ENCODE data around the gene AVEN. TPM values are rescaled to one million over a fixed set of nuclear protein-coding genes. Genes with fewer than 3 reads are reported as not detected.

Gene AVEN
- total RNA-seq, 1 donor from 2014 or later: 19.8 TPM

GRCh38 chr15:33915571-33916407 is 123.2 kb downstream of the AVEN start:
- DNase-seq (ENCODE audit: low read depth in 2 of 2): no peak

DNA sequence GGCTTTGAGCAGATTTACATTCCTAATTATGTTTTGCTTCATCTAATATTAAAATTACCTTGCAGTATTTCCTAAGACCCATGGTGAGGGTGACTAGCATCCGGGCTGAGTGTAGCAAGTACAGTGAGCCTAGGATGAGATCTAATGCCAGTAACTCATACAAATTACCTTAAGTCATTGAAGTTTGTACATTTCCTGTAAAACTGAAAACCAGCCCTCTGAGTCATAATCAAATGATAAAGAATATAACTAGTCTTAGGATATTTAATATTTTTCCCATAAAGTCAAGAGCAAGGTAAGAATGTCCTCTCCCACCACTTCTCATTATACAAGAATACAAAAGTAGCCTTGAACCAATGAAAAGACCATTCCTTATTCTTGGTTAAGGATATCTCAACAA is 125.5 kb downstream of the AVEN start:
- peak in 1 of 2 donors; percentile 21 for DNase-seq (ENCODE audit: low read depth in 2 of 2)

DNA sequence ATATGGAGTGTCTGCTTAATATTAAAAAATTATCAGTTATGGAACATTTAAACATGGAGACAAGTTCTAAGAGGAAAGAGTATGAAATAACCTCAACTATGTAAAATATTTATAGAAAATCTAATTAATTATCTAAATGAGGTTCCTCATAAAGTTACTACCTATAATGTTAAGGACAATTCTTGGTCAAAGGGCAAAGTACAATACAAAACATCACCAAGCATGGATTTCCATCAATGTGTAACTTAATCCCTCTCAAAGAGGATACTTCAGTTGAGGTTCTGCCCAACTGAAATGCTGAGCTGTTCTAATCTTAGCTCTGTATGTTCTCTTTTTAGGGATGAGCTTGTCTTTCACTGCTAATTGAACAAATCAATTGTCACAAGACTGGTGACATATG is 126.7 kb downstream of the AVEN start:
- DNase-seq (ENCODE audit: low read depth in 2 of 2): no peak

DNA sequence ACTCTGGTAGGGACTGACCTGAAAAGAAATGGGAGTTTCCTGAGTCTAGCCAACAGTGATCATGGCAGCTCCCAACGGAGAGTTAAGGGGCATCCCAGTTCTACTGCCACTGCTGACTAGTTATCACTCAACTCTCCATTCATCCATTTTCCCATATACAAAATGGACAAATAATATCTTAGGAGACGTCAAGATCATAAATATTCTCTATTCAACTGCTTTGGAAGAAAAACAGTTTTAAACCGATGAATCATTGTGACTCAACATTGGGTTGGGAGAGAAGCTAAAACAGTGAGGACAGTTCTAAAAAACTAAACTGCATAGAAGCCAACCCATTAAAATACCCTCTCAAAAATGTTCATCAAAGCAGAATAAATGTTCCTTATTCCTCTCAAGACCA is 128.3 kb downstream of the AVEN start:
- peak in 1 of 2 donors; percentile 23 for DNase-seq (ENCODE audit: low read depth in 2 of 2)

DNA sequence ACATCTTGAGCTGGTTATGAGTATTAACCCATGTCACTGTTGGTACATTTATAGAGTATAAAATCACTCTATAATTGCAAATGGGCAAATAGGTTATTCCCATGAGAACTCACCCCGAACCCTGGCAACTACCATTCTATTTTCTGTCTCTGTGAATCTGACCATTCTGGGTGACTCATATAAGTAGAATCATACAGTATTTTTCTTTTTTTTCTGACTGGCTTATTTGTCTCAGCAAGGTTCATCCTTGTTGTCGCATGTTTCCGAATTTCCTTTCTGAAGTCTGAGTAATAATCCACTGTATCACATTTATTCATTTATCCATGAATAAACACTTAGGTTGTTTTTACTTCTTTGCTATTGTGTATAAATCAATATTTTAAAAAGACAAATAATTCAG is 130.6 kb downstream of the AVEN start:
- peak; percentile 5 to 61 for DNase-seq (ENCODE audit: low read depth in 2 of 2)

- DNase-seq (ENCODE audit: low read depth in 2 of 2): peak; percentile 27 to 65
Observed at GRCh38 chr15:33907326-33907725, 131.7 kb downstream of the AVEN start.

- DNase-seq (ENCODE audit: low read depth in 2 of 2): no peak
Observed at GRCh38 chr15:33903661-33904060, 135.3 kb downstream of the AVEN start.

DNA sequence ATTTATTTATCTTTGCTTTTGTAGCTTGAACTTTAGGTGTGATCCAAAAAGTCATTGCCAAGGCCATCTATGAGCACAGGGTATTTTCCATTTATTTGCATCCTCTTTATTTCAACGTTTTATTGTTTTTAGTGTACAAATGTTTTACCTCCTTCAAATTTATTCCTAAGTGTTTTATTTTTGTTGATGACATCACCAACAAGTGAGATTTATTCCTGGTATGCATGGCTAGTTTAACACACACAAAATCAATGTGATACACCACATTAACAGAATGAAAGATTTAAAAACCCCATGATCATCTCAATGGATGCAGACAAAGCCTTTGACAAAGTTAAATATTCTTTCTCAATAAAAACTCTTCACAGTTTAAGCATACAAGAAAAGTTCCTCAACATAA is 137.0 kb downstream of the AVEN start:
- DNase-seq (ENCODE audit: low read depth in 2 of 2): no peak

DNA sequence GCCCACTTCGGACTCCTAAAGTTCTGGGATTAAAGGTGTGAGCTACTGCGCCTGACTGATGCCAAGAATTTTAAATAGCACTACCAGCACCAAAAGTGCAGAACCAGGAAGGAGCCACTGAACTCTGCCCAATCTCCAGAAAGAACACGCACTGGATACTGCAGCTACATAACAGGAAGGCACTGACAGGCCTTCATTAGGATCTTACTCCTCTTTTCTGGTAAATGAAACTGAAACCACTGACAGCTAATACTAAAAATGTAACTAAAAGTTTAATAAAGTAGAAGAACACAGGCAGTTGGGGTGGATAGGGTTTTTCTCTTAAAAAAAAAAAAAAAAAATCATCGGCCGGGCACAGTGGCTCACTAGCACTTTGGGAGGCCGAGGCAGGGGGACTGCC is 144.8 kb downstream of the AVEN start:
- no peak for DNase-seq (ENCODE audit: low read depth in 2 of 2)

DNA sequence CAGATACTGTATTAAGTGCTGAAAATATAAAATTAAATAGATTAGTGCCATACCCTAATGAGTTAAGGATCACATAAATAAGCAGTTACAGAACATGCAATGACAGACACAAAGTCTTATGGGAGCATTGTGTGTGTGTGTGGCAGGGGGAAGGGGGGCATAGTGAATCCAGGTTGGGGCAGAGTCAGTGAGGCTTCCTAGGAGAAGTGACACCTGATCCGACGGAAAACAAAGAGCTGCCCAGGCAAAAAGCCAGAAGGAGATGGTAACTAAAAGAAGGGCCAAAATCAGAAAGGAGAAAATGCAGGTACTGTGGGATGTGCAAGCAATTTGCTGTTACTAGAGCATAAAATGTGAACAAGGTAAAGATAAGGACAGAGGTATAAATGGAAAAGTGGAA is 150.8 kb downstream of the AVEN start:
- no peak for DNase-seq (ENCODE audit: low read depth in 2 of 2)

- DNase-seq (ENCODE audit: low read depth in 2 of 2): no peak
Observed at GRCh38 chr15:33882921-33883320, 156.1 kb downstream of the AVEN start.

DNA sequence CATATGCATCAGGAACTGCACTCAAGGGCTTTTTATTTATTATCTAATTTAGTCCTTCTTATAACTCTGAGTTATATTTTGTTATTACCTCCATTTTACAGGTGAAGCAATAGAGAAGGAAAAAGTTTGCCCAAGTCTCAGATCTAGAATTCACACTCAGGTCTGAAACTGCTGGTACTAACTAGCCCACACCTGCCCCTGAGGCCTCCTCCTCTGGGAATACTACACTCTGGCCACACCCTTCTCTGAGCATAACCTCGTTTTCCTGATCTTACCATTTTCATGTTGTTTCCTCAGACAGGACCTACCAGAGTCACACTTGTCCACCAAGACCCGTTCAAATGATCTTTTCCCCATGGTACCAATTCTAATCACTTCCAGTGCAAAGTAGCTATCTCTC is 164.8 kb downstream of the AVEN start:
- DNase-seq (ENCODE audit: low read depth in 2 of 2): no peak

- DNase-seq (ENCODE audit: low read depth in 2 of 2): no peak
Observed at GRCh38 chr15:33872416-33873106, 166.4 kb downstream of the AVEN start.

DNA sequence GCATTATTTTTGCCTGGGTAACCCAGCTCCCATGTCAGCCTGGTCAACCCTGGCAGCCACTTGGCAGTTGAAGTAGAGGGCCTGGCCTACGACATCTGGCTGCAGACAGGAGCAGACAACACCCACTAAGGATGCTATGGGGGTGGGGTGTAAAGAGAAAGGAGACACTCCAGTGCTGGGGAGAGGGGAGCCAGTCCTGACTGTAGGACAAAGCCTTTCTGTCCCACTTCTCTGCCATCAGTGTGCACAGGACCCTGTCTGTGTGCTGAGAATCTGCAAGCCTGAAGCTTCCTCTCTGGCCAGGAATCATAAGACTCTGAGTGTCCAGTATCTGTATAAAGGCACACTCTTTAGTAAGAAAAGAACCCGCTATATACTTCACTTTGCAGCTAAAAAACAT is 167.0 kb downstream of the AVEN start:
- no peak for DNase-seq (ENCODE audit: low read depth in 2 of 2)

DNA sequence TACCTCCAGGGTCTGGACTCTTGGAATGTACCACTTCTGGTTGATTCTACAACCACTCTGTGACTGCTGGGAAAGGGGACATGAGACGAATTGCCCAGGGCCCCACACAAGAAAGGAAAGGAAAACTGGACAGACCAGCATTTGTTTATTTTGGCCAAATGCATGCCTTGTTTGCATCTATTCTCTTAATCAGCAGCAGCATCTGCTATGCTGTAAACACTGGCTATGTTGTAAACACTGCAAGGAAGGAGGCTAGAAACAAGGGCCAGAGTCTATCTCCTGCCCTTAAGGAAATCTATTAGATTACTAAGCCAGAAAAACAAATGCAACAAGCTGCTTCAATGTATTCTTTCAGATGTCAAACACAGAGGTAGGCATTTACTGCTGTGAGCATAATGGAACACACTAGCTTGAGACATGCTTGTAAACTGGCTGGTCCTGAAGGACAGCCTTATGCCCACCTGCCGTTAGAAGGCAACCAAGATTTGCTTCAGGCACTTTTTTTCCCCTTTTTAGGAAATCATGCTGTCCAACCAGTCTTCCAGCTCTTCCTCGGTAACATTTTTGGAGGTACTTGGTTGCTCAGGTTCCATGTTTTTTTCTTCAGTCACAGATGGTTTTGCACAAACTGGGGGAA is 172.8 kb downstream of the AVEN start:
- DNase-seq (ENCODE audit: low read depth in 2 of 2): no peak

DNA sequence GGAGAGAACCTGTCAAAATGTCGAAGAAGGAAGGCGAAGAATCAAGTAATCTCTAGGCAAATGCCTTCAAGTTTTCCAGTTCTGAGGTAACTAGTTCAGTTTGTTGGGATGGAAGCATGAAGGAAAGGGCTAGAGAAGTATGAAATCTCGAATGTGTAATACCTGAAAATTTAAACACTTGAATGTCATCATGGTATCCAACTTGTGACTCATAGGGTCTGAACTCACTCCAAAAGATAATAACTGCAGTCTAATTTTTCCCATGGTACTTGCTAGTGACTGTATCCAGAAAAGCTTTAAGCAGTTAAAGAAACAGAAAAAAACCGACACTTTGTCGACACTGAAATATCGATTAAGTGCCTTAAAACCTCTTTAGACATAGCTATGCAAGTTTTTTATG is 173.6 kb downstream of the AVEN start:
- no peak for DNase-seq (ENCODE audit: low read depth in 2 of 2)

DNA sequence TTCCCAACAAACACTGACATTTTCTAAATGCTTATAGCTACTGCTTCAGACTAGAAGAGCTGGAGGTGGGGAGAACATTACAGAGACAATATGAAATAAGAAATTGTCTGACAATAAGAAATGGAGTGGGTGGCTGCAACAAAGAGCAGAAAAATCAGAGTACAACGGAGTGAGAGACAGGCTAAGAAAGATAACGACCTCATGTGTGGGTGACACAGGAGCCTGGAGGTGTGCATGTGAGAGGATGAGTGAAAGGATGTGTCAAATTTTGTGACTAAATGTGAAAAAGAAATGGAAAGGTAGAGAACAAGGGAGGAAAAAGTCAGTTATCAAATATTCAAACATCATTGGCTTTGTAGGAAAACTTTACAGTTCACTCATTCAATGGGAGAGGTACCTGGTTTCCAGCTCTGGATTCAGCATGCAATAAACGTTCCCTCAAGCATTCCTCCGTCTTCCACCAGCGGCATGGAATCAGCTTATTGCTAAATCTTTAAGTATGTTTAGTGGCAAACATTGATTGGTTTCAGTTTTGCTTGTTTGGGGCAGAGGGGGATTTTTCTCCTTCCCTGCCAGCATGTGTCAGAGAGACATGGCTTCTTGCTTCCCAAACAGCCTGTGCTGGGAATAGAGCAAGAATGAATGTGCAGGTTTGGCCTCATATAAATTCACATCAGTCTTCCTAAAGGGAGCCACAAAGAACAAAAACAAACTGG is 174.5 kb downstream of the AVEN start:
- no peak for DNase-seq (ENCODE audit: low read depth in 2 of 2)

DNA sequence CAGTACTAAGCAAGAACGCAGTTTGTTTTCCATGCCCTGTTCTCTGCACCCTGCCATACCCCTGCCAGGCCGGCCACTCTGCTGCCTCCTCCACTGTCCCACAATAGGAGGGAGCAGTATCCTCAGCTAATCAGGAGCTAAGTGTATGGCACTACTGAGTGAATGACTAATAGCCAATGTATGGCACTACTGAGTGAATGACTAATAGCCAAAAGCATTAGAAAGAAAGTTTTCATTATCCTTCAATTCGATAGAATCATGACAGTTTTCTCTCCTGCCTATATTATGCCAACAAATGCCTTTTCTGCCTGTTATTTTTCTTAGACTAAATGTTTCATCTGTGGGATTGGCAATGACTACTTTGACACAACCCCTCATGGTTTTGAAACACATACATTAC is 178.2 kb downstream of the AVEN start:
- peak in 1 of 2 donors; percentile 20 for DNase-seq (ENCODE audit: low read depth in 2 of 2)

DNA sequence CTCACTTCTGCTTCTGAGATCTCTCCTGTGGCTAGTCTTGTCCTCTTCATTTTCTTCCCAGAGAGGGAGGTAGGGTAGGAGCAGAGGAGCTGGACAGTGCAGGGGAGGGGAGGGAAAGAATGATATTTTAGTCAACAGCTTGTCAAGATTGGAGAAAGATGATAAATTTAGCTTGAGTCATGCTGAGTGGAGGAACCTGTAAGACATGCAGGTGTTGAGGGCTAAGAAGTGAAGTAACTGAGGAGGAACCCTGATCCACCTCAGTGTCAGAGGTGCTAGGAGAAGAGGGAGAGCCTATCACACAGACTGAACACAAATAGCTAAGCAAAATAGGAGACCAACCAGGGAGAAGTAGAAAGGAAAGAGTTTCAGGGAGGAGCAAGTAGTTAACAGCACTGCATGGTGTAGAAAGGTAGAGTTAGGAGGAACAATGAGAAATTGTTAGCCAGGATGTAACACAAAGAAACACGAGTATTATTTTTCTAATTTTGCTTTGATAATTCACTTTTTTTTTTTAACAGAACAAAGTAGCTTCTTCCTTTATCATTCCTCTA is 178.9 kb downstream of the AVEN start:
- no peak for DNase-seq (ENCODE audit: low read depth in 2 of 2)

DNA sequence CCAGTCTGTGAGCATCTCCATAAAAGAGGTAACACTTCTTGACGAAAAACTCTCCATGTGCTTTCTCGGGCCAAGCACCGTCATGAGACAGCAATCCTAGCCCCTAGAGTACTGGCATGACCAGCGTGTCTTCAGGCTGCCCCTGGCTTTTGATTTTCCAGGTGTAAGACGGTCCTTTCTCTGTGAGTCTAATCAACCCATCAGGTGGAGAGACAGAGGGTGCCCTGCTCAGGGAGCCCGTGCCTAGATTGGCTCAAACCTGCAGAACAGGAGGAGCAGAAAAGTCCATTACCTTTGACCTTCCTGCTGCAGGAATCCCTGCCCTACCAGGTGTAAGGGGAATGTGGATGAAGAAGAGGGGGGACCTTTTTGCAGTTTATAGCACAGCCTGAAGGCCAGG is 180.2 kb downstream of the AVEN start:
- DNase-seq (ENCODE audit: low read depth in 2 of 2): no peak

DNA sequence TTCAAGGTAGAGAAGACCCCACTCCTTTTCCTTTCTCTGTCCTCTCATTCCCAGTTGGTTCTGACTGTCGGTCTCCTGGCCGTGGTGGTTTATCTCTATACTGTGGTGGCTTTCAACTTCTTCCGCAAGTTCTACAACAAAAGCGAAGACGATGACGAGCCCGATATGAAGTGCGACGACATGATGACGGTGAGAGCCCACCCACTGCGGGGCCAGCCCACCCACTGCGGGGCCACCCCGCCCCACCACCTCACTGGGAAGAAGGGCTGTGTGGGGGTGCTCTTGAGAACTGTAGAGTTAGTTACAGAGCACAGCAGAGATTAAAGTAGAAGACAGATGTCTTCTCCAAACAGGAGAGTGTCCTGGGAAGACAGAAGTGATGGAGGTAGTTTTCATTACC is 181.3 kb downstream of the AVEN start:
- DNase-seq (ENCODE audit: low read depth in 2 of 2): no peak

DNA sequence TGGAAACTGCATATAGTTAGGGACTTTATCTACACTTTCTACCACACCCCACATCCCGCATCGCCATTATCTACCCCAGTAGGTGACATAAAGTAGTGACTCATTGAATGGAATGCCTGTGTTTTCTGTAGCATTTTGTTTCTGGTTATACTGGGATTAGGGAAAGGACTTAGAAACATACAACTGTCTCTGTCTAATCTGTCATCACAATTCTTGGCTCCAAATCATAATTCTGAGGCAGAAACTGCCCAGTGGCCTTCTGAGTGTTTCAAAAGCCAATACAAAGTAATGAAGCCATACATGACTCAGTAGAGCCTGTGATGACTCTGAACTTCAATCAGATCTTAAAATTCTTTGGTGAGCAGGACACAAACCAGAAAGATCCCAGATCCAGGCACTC is 186.4 kb downstream of the AVEN start:
- DNase-seq (ENCODE audit: low read depth in 2 of 2): no peak

Data from dermis microvascular lymphatic vessel endothelial cell (primary cell).